H1 (cell line): ENCODE data around the gene SPHKAP. TPM values are rescaled to one million over a fixed set of nuclear protein-coding genes. Genes with fewer than 3 reads are reported as not detected.

Source experiments
- BACH1 ChIP-seq: IDR thresholded peaks from 2 replicates; pipeline ENCODE4 v1.6.1; 2012; ENCODE audit warnings: low read length, improper control_type of control experiment
- CHD7 ChIP-seq: fragments of 300-600 bp; sonication (generic); IDR thresholded peaks from 2 replicates; pipeline ENCODE4 v1.7.1; 2012; ENCODE audit warnings: low read length, moderate library complexity, mild to moderate bottlenecking, inconsistent platforms; ENCODE audit not compliant: insufficient replicate concordance
- CREB1 ChIP-seq: IDR thresholded peaks from 2 replicates; pipeline ENCODE4 v1.6.1; 2012; ENCODE audit warnings: inconsistent platforms
- HDAC2 ChIP-seq, 2 experiments: fragments of 300-600 bp in 1 of 2; sonication (generic) in 1 of 2; IDR thresholded peaks; 2 replicates each; pipeline ENCODE4 v1.6.1; 2011 to 2012; ENCODE audit warnings: low read depth in 2 of 2, low read length in 2 of 2, mild to moderate bottlenecking in 2 of 2, moderate library complexity in 2 of 2, borderline replicate concordance in 1 of 2, inconsistent platforms in 1 of 2
- HDAC6 ChIP-seq: IDR thresholded peaks from one replicate; pipeline ENCODE4 v1.7.1; 2012; ENCODE audit warnings: low read depth, mild to moderate bottlenecking, inconsistent platforms, low read length, moderate library complexity
- RAD21 ChIP-seq, 2 experiments: IDR thresholded peaks in 1 of 2; conservative IDR thresholded peaks in 1 of 2; 2 replicates each; pipeline ENCODE4 v1.6.1; 2011; ENCODE audit warnings: low read depth in 2 of 2, low read length in 2 of 2, improper control_type of control experiment in 1 of 2, inconsistent platforms in 1 of 2, mild to moderate bottlenecking in 1 of 2, moderate library complexity in 1 of 2
- RXRA ChIP-seq: IDR thresholded peaks from 2 replicates; pipeline ENCODE4 v1.6.1; 2011; ENCODE audit warnings: low read depth, mild to moderate bottlenecking, low read length, moderate library complexity; ENCODE audit not compliant: insufficient read depth
- polyA plus RNA-seq, 7 experiments: library from polyadenylated mRNA; depleted of rRNA in 3 of 7; stranded (reverse) in 5 of 7; unstranded in 2 of 7; fragments of >200 nt in 5 of 7; fragments of 200-250 nt in 2 of 7; gene quantifications; 1 replicate in 5 of 7; 2 replicates in 1 of 7; 4 replicates in 1 of 7; pipeline versions ENCODE4 v1.2.1 to v1.2.3, GENCODE V29; 2011 to 2013; ENCODE audit warnings: missing spikeins in 2 of 7, mixed read lengths in 2 of 7
- total RNA-seq: library from RNA; stranded (reverse); fragmentation: NEBNext Ultra II Directional; extraction: Animal tissue kit (Norgen Biotek cat#: 25700); gene quantifications from 2 replicates; pipeline ENCODE4 v1.2.1, GENCODE V29; 2021

SPHKAP gene
- total and polyA plus RNA-seq, 2 of the 8 experiments (the other 6 are each of a cell fraction or from before 2014, with no cell fraction given), result 0.02 TPM; not detected in 1

GRCh38 chr2:228094377-228094921, 87.0 kb downstream of the SPHKAP start (continued):
- TF ChIP-seq CHD7 (no peak), RXRA (no peak), RAD21 (IDR thresholded peaks at IDR 0.05 in 1 of 2, conservative IDR thresholded peaks at IDR 0.05 in 1 of 2; ENCODE audit: low read depth in 2 of 2, low read length in 2 of 2) (no peak), HDAC6 (no peak), HDAC2 (IDR thresholded peaks at IDR 0.05; ENCODE audit: borderline replicate concordance in 1 of 2, low read depth in 2 of 2, low read length in 2 of 2) (no peak), BACH1 (no peak), CREB1 (no peak)
